ENCODE results near the gene LAD1. TPM values are rescaled to one million over a fixed set of nuclear protein-coding genes. Genes with fewer than 3 reads are reported as not detected.

The LAD1 gene
- total and polyA plus RNA-seq, 2 of the 13 experiments (the other 11 are each of a cell fraction or from before 2014, with no cell fraction given) = 10.8 to 65.6 TPM

GRCh38 chr1:201399352-201400126 lies 415 bp upstream of the LAD1 start (continued):
- TF ChIP-seq ARID4A (CRISPR knock-in tag; IDR thresholded peaks at IDR 0.05; ENCODE audit: borderline replicate concordance) = peak; percentile 75
- no peak for TF ChIP-seq ZNF224 (CRISPR knock-in tag; IDR thresholded peaks at IDR 0.05)
- TF ChIP-seq FLYWCH1 (CRISPR knock-in tag; IDR thresholded peaks at IDR 0.05) = no peak
- no peak for TF ChIP-seq ZBTB4 (CRISPR knock-in tag; IDR thresholded peaks at IDR 0.05; ENCODE audit: borderline replicate concordance)
- no peak for TF ChIP-seq MNT (IDR thresholded peaks at IDR 0.05)
- no peak for TF ChIP-seq SNAPC4 (CRISPR knock-in tag; IDR thresholded peaks at IDR 0.05)
- no peak for TF ChIP-seq NR2F1 (CRISPR knock-in tag; IDR thresholded peaks at IDR 0.05)

All from HepG2 (cell line).